NCI-H2227 treated with DMSO at 0.1 percent for 48 hours (cell line): ENCODE results near the gene PPFIA4.

Experiments
- DNase-seq: peaks from one replicate; lab custom pipeline; 2025; lab: John Stamatoyannopoulos, UW

PPFIA4 gene

DNA sequence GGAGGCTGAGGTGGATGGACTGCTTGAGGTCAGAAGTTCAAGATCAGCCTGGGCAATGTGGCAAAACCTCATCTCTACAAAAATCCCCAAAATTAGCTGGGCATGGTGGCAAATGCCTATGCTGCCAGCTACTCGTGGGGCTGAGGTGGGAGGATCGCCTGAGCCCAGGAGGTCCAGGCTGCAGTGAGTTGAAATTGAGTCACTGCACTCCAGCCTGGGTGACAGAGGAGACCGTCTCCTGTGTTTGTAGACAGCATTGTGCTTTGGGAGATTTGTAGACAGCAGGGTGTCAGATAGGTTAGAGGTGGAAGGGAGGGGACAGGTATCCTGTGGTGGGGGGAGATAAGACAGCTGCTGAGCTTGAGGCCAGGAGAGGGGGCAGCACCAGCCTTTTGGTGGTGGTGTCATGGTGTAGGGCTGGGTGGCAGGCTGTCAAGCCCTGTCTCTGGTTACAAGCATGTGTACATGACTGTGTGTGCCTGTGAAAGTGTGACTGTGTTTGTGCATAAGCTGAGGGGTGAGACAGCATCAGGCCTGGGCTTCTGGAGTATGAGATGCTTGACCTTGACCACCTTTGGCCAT is 15.2 kb downstream of the PPFIA4 start:
- no peak for DNase-seq

DNA sequence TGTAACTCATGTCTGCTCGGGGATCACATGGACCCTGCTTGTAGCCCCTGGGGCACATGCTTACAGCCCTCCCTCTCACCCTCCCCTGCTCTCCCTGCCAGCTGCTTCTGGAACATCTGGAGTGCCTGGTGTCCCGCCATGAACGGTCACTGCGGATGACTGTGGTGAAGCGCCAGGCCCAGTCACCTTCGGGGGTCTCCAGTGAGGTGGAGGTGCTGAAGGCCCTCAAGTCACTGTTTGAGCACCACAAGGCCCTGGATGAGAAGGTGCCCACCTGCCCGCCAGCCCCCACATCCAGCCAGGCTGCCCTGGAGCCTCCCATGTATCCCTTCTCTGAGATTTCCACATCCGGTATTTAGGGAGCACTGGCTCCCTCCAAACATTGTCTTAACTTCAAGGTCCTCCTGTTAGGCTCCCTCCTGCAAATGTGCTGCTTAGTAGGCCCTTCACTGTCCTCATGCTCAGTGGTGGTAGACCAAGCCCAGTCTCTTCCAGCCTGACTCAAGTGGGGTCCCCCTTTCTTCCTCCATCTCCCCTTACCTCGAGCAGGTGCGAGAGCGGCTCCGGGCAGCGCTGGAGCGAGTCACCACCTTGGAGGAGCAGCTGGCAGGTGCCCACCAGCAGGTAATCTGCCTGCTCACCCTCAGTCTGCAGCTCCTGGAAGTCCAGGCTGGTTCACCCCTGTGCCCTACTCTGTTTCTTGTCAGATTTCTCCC is 17.7 kb downstream of the PPFIA4 start:
- no peak for DNase-seq

DNA sequence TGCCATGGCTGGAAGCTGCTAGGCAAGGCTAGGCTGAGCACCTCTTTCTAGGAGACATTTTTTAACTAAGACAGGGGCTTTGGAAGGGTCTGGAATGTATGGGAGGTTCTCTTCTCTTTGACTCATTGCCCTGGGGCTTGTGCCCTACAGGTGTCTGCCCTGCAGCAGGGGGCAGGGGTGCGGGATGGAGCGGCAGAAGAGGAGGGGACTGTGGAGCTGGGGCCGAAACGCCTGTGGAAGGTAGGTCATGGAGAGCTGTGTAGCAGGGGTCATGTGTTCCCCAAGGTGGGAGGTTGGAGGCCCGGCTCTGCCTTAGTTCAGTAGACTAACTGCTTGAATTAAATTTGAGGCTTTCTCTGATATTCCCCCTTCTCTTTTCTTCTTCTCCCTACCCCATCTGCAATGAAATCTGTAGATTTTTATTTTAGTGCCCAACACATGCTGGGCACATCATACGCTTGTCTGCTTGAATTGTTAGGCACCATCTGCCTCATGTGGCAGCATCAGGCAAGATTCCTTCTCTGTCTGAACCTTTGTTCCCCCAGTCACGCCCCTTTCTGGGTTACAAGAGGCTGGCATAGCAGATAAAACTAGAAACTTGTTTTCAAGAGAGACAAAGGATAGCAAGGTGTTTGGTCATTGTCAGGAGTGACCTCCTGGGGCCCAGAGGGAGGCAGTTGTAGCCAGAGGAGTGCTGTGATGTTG is 18.4 kb downstream of the PPFIA4 start:
- no peak for DNase-seq

DNA sequence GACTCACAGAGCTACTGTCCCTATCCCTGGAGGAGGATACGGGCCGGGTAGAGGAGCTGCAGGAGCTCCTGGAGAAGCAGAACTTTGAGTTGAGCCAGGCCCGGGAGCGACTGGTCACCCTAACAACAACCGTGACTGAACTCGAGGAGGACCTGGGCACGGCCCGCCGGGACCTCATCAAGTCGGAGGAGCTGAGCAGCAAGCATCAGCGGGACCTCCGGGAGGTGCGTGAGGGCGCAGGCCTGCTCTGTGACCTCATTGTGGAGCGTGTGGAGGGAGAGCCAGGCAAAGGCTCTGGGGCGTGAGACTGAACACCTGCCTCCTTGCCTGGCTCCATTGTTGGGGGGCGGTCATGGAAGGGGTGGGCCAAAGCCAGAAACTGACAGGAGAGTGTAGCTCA is 19.0 kb downstream of the PPFIA4 start:
- no peak for DNase-seq

DNA sequence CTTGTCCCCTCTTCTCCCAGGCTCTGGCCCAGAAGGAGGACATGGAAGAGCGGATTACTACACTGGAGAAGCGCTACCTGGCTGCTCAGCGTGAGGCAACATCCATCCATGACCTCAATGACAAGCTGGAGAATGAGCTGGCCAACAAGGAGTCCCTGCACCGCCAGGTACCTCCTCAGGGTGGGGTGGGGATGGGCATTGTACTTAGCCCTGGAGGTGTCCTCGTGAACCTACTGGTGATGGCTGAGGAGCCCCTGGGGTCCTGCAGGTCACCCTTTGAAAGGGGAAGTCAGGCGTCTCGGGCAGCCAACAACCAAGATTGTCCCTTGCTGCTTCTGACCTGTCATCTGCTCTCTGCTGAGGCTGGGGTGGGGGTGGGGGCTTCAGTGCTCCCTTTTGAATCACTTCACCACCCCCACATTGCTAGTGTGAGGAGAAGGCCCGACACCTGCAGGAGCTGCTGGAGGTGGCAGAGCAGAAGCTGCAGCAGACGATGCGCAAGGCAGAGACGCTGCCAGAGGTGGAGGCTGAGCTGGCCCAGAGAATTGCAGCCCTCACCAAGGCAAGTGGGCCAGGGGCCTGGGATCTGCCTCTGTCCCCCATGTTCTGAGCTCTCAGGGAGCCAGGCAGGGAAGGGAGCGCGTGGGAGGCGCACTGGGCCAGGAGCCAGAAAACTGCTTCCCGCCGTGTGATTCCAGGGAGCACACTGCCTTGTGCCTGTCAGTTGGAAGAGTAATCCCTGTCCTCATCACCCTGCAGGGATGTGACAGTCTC is 19.7 kb downstream of the PPFIA4 start:
- DNase-seq: no peak

- no peak for DNase-seq
Measured at GRCh38 chr1:203046984-203047630, 20.8 kb downstream of the PPFIA4 start.

- DNase-seq: no peak
Measured at GRCh38 chr1:203048086-203048485, 21.8 kb downstream of the PPFIA4 start.

DNA sequence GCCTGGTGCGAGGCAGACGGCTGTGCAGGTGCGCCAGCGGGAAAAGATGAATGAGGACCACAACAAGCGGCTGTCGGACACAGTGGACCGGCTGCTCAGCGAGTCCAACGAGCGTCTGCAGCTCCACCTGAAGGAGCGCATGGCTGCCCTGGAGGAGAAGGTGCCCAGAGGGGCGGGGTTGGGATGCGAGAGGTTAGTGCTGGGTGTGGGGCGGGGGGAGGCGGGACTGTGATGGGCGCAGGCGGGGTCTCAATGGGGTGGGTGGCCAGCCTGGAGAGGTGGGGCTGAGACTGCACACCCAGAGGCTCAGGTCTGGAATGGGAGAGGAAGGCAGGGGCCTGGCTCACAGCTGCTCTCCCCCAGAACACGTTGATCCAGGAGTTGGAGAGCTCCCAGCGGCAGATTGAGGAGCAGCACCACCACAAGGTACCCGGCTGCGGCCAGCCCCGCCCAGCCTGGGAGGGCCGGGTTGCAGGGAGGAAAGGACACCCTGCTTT is 22.3 kb downstream of the PPFIA4 start:
- DNase-seq: no peak

DNA sequence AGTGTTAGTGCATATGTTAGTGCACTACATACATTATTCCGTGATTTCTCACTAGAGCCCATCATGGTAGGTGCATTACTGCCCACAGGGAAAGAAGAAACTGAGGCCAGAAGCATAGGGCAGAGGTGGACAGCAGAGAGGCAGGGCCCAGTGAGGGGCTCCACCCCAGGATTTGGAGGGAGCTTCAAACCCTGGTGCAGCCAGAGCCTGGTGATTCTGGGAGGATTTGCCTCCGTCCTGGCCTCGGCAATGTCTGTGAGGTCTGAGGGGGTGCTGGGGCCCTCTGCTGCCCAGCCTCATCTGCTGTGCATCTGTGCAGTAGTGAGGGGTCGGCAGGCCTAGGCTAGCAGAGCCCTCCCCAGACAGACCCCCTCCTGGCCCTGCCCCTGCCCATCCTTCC is 22.8 kb downstream of the PPFIA4 start:
- no peak for DNase-seq

- DNase-seq: no peak
Measured at GRCh38 chr1:203049576-203050180, 23.4 kb downstream of the PPFIA4 start.

DNA sequence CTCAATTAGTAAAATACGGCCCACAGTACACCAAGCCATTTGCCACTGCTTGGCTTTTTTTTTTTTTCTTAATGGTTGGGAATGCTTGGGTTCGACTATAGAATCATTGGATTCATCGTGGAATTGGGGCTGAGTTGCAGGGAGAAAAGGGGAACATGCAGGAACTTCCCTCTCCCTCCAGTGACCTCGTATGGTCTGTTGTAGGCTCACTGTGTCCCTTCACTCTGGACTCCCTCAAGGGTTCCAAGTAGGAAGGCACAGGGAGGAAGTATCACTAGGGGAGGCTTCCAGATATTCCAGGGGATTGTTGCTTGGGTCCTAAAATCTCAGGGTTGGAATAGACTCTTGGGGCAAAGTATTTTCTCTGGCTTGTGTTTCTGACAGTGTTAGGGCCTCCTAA is 24.5 kb downstream of the PPFIA4 start:
- DNase-seq: no peak

DNA sequence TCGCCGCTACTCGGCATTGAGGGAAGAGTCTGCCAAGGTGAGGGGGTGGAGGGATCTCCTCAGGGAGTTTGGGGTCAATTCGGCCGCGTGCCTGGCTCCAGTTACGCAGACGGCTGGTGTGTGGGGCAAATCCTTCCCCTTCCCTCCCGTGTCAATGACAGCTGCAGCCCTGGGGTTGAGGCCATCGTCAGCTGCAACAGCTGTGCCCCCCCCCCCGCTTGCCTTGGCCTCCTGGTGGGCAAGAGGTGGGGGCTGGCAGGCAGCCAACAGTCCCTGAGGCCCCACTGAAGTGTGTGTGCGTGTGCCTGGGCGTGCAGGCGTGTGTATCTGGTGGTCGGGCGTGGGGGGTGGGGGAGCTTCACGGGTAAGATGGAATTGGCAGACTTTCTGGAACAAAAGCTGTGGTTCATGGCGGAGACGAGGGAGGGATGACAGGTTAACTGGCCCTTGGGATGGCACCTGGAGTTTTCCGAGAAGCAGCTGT is 25.6 kb downstream of the PPFIA4 start:
- peak; percentile 51 for DNase-seq

- DNase-seq: no peak
Measured at GRCh38 chr1:203052601-203053000, 26.3 kb downstream of the PPFIA4 start.

- no peak for DNase-seq
Measured at GRCh38 chr1:203054184-203054583, 27.9 kb downstream of the PPFIA4 start.

DNA sequence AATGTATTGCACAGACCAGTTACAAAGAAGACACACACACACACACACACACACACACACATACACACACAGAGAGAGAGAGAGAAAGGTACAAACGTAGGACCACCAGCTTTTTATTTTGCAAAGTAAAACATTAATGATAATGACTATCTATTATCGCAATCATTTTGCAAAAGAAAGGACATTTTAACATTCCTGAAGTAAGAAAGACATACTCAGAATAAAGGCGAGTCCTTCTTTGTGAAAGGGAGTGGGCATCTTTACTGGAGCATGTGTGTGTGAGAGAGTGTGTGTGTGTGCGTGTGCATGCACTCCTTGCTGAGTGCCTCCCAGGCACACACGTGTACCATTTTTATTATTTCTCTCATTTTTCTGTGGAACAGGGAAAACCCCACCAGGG is 28.4 kb downstream of the PPFIA4 start:
- DNase-seq: no peak

- DNase-seq: no peak
Measured at GRCh38 chr1:203055161-203055799, 29.0 kb downstream of the PPFIA4 start.

DNA sequence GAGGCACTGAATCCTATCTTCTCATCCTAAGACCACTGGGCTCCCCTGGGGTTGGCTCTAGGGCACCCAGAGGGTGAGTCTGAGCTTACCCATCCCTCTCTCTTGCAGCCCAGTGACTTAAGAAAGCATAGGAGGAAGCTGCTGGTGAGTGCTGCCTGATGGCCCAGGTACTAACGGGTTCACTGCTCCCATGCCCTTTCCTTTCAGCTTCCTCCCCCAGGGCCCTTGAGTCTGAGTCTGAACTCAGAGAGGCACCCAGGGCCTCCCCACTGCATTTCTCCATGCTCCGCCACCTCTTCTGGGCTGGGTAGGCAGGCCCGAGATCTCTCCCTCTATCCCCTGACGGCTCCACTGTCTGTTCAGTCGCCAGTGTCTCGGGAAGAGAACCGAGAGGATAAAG is 29.7 kb downstream of the PPFIA4 start:
- no peak for DNase-seq

- no peak for DNase-seq
Measured at GRCh38 chr1:203056516-203056915, 30.2 kb downstream of the PPFIA4 start.

DNA sequence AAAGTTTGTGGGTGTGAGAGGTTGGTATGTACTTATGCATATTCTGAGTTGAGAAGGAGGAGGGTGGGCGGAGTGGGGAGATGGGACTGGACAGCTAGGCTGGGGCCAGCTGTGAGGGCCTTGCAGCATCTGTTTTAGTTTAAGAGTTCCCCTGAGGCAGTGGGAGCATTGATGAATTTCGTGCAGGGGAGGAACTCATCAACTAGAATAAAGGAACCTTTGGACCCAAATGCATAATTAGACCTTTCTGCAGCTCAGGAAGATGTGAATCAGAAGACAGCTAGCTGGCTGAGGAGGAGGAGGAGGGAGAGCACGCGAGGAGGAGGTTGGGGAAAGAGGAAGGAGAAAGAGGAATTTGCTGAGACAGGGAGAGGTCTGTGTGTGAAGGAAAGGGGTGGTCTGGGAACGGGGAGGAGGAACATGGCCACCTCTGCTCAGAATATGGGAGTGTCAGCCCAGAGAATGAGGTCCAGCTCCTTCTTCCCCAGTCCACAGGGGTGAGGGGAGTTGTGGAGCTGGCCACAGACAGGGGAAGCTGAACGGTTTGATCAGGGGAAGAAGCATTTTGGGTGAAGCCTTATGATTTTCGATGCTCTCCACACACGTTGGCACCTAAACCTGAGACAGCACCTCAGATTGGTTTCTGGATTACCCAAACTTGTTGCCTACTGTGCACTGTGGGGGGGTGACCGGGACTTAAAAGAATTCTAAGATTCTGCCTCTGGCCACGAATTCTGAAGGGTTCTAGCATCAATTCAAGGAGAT is 31.8 kb downstream of the PPFIA4 start:
- no peak for DNase-seq

DNA sequence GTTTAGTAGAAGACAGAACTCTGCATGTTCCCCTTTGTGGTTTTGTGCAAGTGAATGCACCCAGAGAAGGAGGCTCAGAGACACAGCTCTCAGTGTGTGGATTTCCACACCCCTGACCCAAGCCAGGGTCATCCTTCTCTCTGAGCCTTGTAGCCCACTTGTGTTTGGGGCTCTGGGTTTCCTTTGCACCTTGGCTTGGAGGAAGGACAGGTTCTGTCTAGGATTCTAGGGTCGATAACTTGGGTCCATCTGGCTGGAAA is 32.3 kb downstream of the PPFIA4 start:
- DNase-seq: no peak
